K562 (cell line): ENCODE results near the gene CHMP1A. TPM values are rescaled to one million over a fixed set of nuclear protein-coding genes. Genes with fewer than 3 reads are reported as not detected.

ENCODE experiments used
- CTCF ChIP-seq, 3 experiments: IDR thresholded peaks in 2 of 3; conservative IDR thresholded peaks in 1 of 3; 2 replicates each; pipeline ENCODE4 v1.5.1; 2011 to 2012; ENCODE audit warnings: low read length in 3 of 3, mild to moderate bottlenecking in 3 of 3, control low read depth in 2 of 3, improper control_type of control experiment in 1 of 3, inconsistent platforms in 1 of 3, low read depth in 1 of 3, mixed read lengths in 1 of 3, moderate library complexity in 1 of 3; ENCODE audit not compliant: insufficient read depth in 2 of 3
- ELK1 ChIP-seq: sonication (generic); formaldehyde crosslinking; IDR thresholded peaks from 2 replicates; pipeline ENCODE4 v1.8.1; 2022; ENCODE audit warnings: missing genetic modification reagents
- FOXA3 ChIP-seq, 2 experiments: fragments of 450-650 bp in 1 of 2; sonication (generic) in 1 of 2; formaldehyde crosslinking; IDR thresholded peaks in 1 of 2; conservative IDR thresholded peaks in 1 of 2; 2 replicates each; pipeline versions ENCODE4 v1.4.0 to v1.8.0; 2020 to 2022; ENCODE audit warnings: mild to moderate bottlenecking in 2 of 2, missing genetic modification reagents in 1 of 2
- HMBOX1 ChIP-seq: sonication (generic); IDR thresholded peaks from 2 replicates; pipeline ENCODE4 v1.6.1; 2016
- HMGN3 ChIP-seq: IDR thresholded peaks from 2 replicates; pipeline ENCODE4 v1.6.1; 2011; ENCODE audit warnings: borderline replicate concordance, low read depth, mild to moderate bottlenecking, mixed read lengths, low read length; ENCODE audit not compliant: insufficient read length; ENCODE audit errors: extremely low read depth
- NBN ChIP-seq: fragments of 450-650 bp; IDR thresholded peaks from 2 replicates; pipeline ENCODE4 v1.6.1; 2016; ENCODE audit warnings: low read depth, mild to moderate bottlenecking
- SAP30 ChIP-seq: fragments of 200-600 bp; sonication (generic); IDR thresholded peaks from 2 replicates; pipeline ENCODE4 v1.6.1; 2012; ENCODE audit warnings: borderline replicate concordance, low read depth, mild to moderate bottlenecking, moderate library complexity, low read length, control low read depth, inconsistent platforms; ENCODE audit not compliant: insufficient read depth, poor library complexity, severe bottlenecking
- SIN3A ChIP-seq, 2 experiments: fragments of 150-350 bp in 1 of 2; IDR thresholded peaks; 2 replicates each; pipeline ENCODE4 v1.6.1; 2011 to 2016; ENCODE audit warnings: borderline replicate concordance in 2 of 2, low read depth in 2 of 2, low read length in 2 of 2, mild to moderate bottlenecking in 2 of 2, moderate library complexity in 2 of 2; ENCODE audit not compliant: control insufficient read depth in 1 of 2
- SUPT5H ChIP-seq: fragments of 450-650 bp; IDR thresholded peaks from 2 replicates; pipeline ENCODE4 v1.6.1; 2016
- ZBTB33 ChIP-seq: sonication (generic); formaldehyde crosslinking; IDR thresholded peaks from 2 replicates; pipeline ENCODE4 v1.8.1; 2023; ENCODE audit warnings: mild to moderate bottlenecking, missing genetic modification reagents
- ZBTB43 ChIP-seq: sonication (generic); formaldehyde crosslinking; IDR thresholded peaks from 2 replicates; pipeline ENCODE4 v1.8.0; 2023; ENCODE audit warnings: mild to moderate bottlenecking, missing genetic modification reagents
- ZFX ChIP-seq: sonication (generic); formaldehyde crosslinking; IDR thresholded peaks from 2 replicates; pipeline ENCODE4 v1.8.0; 2022; ENCODE audit warnings: mild to moderate bottlenecking, missing genetic modification reagents, moderate library complexity
- ZNF395 ChIP-seq: fragments of 200-800 bp; sonication (Bioruptor generic); IDR thresholded peaks from 2 replicates; pipeline ENCODE4 v1.6.1; 2017; ENCODE audit warnings: missing genetic modification characterization, missing compliant biosample characterization
- ZNF408 ChIP-seq: fragments of 250-450 bp; sonication (Bioruptor Pico); IDR thresholded peaks from 2 replicates; pipeline ENCODE4 v1.4.0; 2020; ENCODE audit warnings: low read depth, mild to moderate bottlenecking, moderate library complexity
- polyA plus RNA-seq, 8 experiments: library from polyadenylated mRNA; depleted of rRNA in 4 of 8; stranded (reverse) in 5 of 8; unstranded in 3 of 8; fragments of >200 nt; fragmentation: Nextera tagmentation in 2 of 8; fragmentation: Illumina TruSeq in 1 of 8; extraction: Ambion mirVana in 2 of 8; extraction: Trizol in 1 of 8; gene quantifications; 2 replicates each; pipeline versions ENCODE4 v1.2.1 to v1.2.3, GENCODE V29; 2011 to 2014; ENCODE audit warnings: inconsistent platforms in 1 of 8, missing spikeins in 1 of 8
- total RNA-seq, 7 experiments: library from RNA; depleted of rRNA in 6 of 7; stranded (reverse); fragments of >200 nt in 6 of 7; fragmentation: Illumina TruSeq in 2 of 7; extraction: Trizol in 2 of 7; gene quantifications; 2 replicates each; pipeline versions ENCODE4 v1.2.1 to v1.2.3, GENCODE V29; 2011 to 2021; ENCODE audit warnings: low replicate concordance in 1 of 7

Gene CHMP1A
- total and polyA plus RNA-seq, 9 of the 15 experiments (the other 6 are each of a cell fraction or from before 2014, with no cell fraction given), result 0.83 to 79.9 (median 45.2) TPM

GRCh38 chr16:89687092-89687940 is 29.8 kb upstream of the CHMP1A start (continued):
- TF ChIP-seq FOXA3 (CRISPR knock-in tag; conservative IDR thresholded peaks at IDR 0.05 in 1 of 2, IDR thresholded peaks at IDR 0.05 in 1 of 2) (peak in 1 of 2 experiments; percentile 16; a peak in 1 of 4 replicates), ZNF408 (CRISPR knock-in tag) (no peak), ELK1 (CRISPR knock-in tag) (no peak), HMGN3 (peak; percentile 1), SUPT5H (0 out of 2 replicates have a peak, but pooled peaks have one; percentile 20), NBN (no peak), CTCF (IDR thresholded peaks at IDR 0.05 in 2 of 3, conservative IDR thresholded peaks at IDR 0.05 in 1 of 3; ENCODE audit: insufficient read depth in 2 of 3, low read depth in 1 of 3, low read length in 3 of 3) (0 out of 6 replicates have a peak, but pooled peaks of 1 of the 3 experiments have one; percentile 5), ZNF395 (CRISPR knock-in tag) (0 out of 2 replicates have a peak, but pooled peaks have one; percentile 5), ZBTB33 (no peak), SAP30 (peak; percentile 63), ZBTB43 (CRISPR knock-in tag) (0 out of 2 replicates have a peak, but pooled peaks have one; percentile 24), ZFX (CRISPR knock-in tag) (peak; percentile 12; the same call in 1 of the 2 replicates), HMBOX1 (no peak), SIN3A (IDR thresholded peaks at IDR 0.05; ENCODE audit: borderline replicate concordance in 2 of 2, control insufficient read depth in 1 of 2, low read depth in 2 of 2, low read length in 2 of 2) (peak in 1 of 2 experiments; percentile 67; a peak in 2 of 4 replicates)
